ENCODE measurements around the gene C1QTNF9. TPM values are rescaled to one million over a fixed set of nuclear protein-coding genes. Genes with fewer than 3 reads are reported as not detected.

C1QTNF9 gene
- total and polyA plus RNA-seq, 2 of the 4 experiments (the other 2 are of a cell fraction), result 0.18 to 0.21 TPM

- in situ Hi-C loops (cut with MboI; ENCODE audit: low sequenced_read_pairs), result no loop called here
- H3K23ac ChIP-seq (ENCODE audit: low read depth, low read length), result no peak overlapping the region
- peaks cover 7 to 34% of the 10 kb centered on the region in 2 experiments for H3K79me1 ChIP-seq (ENCODE audit: low read depth in 1 of 2, low read length in 2 of 2)
- no peak overlapping the region for H2AK5ac ChIP-seq (ENCODE audit: low read depth, low read length)
- no peaks in the 10 kb centered on the region for H3K9me3 ChIP-seq (ENCODE audit: control insufficient read depth, insufficient read depth, low read length)
- no peak overlapping the region for H3K4ac ChIP-seq (ENCODE audit: low read depth, low read length)
- no peak overlapping the region for H2BK15ac ChIP-seq (ENCODE audit: low read depth, low read length)
- peak overlapping the region; percentile 25 for H2AK9ac ChIP-seq (replicated peaks; ENCODE audit: low read depth, low read length, poor library complexity)
- dilution Hi-C loops (cut with HindIII; ENCODE audit: low sequenced_read_pairs, unreplicated experiment), result no loop called here
- no CpG with 5 or more reads among the region's 3 CpGs for WGBS, 2 experiments (ENCODE audit: extremely low coverage in 2 of 2, insufficient read length in 1 of 2)
- no peaks in the 10 kb centered on the region for H3K36me3 ChIP-seq (ENCODE audit: control insufficient read depth, insufficient read depth, low read length)
- 0 out of 2 replicates have a peak, but pooled peaks cover 2% of the 10 kb centered on the region for H4K20me1 ChIP-seq (ENCODE audit: insufficient read depth, low read length)
- no peak overlapping the region for H4K91ac ChIP-seq (ENCODE audit: insufficient read depth, low read depth, low read length)
- H3K4me3 ChIP-seq (ENCODE audit: insufficient read depth, low read depth, low read length), result no peak overlapping the region
- H3K4me2 ChIP-seq (ENCODE audit: low read depth, low read length), result no peak overlapping the region
- DNase-seq, result no peak
- no TSS peak for BruUV-seq (replicated peaks)
- H3K27ac ChIP-seq (ENCODE audit: insufficient read depth, low read length), result no peak overlapping the region
- no peak overlapping the region for H2BK5ac ChIP-seq (ENCODE audit: low read depth, low read length, poor library complexity, severe bottlenecking)
- H4K5ac ChIP-seq (ENCODE audit: low read depth, low read length), result no peak overlapping the region
- H3K56ac ChIP-seq (ENCODE audit: extremely low read depth, insufficient read depth, low read length), result no peak overlapping the region
- H3K4me1 ChIP-seq (ENCODE audit: control insufficient read depth, insufficient read depth, low read length), result peaks cover 7% of the 10 kb centered on the region
- no peak for ATAC-seq (ENCODE audit: low read depth)
- no peak overlapping the region for H3K18ac ChIP-seq (ENCODE audit: low read depth, low read length)
- intact Hi-C loops (cut with micrococcal nuclease), result no loop called here
- no peak overlapping the region for H2BK120ac ChIP-seq (ENCODE audit: low read depth, low read length)
- peaks cover 10% of the 10 kb centered on the region; the same call in 1 of the 2 replicates for H3K9me1 ChIP-seq (ENCODE audit: insufficient read depth, low read length)
- H2AFZ ChIP-seq (replicated peaks; ENCODE audit: low read length, poor library complexity), result no peak overlapping the region
- no peak overlapping the region for H3K14ac ChIP-seq (replicated peaks; ENCODE audit: low read depth, low read length)
- TF ChIP-seq SMC3 (IDR thresholded peaks at IDR 0.05; ENCODE audit: low read depth, low read length) (no peak), BHLHE40 (IDR thresholded peaks at IDR 0.05; ENCODE audit: low read depth, low read length) (no peak), MAFK (IDR thresholded peaks at IDR 0.05; ENCODE audit: low read depth, low read length) (no peak), CHD1 (IDR thresholded peaks at IDR 0.05; ENCODE audit: low read depth, low read length) (no peak), ELK1 (IDR thresholded peaks at IDR 0.05; ENCODE audit: borderline replicate concordance, low read depth, low read length) (no peak), RCOR1 (IDR thresholded peaks at IDR 0.05; ENCODE audit: insufficient replicate concordance, low read length) (no peak), MXI1 (IDR thresholded peaks at IDR 0.05; ENCODE audit: borderline replicate concordance, low read depth, low read length) (no peak), CEBPB (IDR thresholded peaks at IDR 0.05; ENCODE audit: low read depth, low read length) (no peak), FOS (IDR thresholded peaks at IDR 0.05; ENCODE audit: low read depth, low read length) (no peak)
- no peak overlapping the region for H4K8ac ChIP-seq (ENCODE audit: low read depth in 2 of 2, low read length in 2 of 2)
- CTCF ChIA-PET, result no interaction called here
- no peak overlapping the region for H2BK20ac ChIP-seq (ENCODE audit: low read depth, low read length)
- POLR2A ChIA-PET (ENCODE audit: unreplicated experiment), result no interaction called here
- no peaks in the 10 kb centered on the region for H3K27me3 ChIP-seq (ENCODE audit: control insufficient read depth, insufficient read depth, low read length)
- no peak overlapping the region for H3K9ac ChIP-seq (ENCODE audit: low read depth, low read length)
Measured at GRCh38 chr13:24265453-24265852, 43.9 kb upstream of the C1QTNF9 start.

All from IMR-90 (cell line).